ENCODE results near the gene LIPC.

GRCh38 chr15:58554758-58555157 is 123.0 kb downstream of the LIPC start:
- no peak for TF ChIP-seq CTCF (IDR thresholded peaks at IDR 0.05)
- no peak for TF ChIP-seq POLR2A (IDR thresholded peaks at IDR 0.05)
